ENCODE results near the gene ERCC2. TPM values are rescaled to one million over a fixed set of nuclear protein-coding genes. Genes with fewer than 3 reads are reported as not detected.
"Not testable (repeated sequence)": the region's sequence is repeated elsewhere in the genome, so short reads cannot be mapped to it uniquely, and the experiment has no call there.

Gene ERCC2
- total RNA-seq, 4 donors from 2014 or later, result 9.4 to 19.2 (median 15.9) TPM

DNA sequence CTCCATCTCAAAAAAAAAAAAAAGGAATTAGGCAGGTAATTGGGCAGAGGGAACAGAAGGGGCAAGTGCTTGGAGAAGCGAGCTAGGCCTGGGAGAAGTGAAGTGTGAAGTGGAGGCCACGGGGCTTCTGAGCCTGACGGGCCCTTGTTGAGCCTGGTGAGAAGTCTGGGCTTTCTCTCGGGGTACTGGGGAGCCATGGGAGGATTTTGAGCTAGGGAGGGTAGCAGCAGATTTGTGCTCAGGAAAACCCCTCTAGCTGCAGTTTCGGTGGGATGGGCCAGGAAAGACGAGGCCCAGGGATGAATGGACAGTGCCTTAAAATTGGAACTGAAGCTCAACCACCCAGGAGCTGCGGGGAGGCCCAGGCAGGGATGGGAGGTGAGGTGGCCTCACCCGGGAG lies 44.1 kb upstream of the ERCC2 start:
- TF ChIP-seq POLR2A (IDR thresholded peaks at IDR 0.05), result no peak
- TF ChIP-seq, protein P1, sequence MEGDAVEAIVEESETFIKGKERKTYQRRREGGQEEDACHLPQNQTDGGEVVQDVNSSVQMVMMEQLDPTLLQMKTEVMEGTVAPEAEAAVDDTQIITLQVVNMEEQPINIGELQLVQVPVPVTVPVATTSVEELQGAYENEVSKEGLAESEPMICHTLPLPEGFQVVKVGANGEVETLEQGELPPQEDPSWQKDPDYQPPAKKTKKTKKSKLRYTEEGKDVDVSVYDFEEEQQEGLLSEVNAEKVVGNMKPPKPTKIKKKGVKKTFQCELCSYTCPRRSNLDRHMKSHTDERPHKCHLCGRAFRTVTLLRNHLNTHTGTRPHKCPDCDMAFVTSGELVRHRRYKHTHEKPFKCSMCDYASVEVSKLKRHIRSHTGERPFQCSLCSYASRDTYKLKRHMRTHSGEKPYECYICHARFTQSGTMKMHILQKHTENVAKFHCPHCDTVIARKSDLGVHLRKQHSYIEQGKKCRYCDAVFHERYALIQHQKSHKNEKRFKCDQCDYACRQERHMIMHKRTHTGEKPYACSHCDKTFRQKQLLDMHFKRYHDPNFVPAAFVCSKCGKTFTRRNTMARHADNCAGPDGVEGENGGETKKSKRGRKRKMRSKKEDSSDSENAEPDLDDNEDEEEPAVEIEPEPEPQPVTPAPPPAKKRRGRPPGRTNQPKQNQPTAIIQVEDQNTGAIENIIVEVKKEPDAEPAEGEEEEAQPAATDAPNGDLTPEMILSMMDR (IDR thresholded peaks at IDR 0.05), result no peak
- H3K4me1 ChIP-seq, result no peaks in the 10 kb centered on the region
- no peak overlapping the region for H3K4me3 ChIP-seq (replicated peaks in 1 of 3)
- 89 to 94% methylated on average over 8 of the region's 8 CpGs for WGBS, 2 donors
- intact Hi-C loops (cut with DNase I), result no loop called here
- DNase-seq, result no peak
- H3K9me3 ChIP-seq, result no peaks in the 10 kb centered on the region
- no peak overlapping the region for H3K27ac ChIP-seq
- peaks cover 7 to 29% of the 10 kb centered on the region in 2 donors for H3K36me3 ChIP-seq
- no peaks in the 10 kb centered on the region for H3K27me3 ChIP-seq

DNA sequence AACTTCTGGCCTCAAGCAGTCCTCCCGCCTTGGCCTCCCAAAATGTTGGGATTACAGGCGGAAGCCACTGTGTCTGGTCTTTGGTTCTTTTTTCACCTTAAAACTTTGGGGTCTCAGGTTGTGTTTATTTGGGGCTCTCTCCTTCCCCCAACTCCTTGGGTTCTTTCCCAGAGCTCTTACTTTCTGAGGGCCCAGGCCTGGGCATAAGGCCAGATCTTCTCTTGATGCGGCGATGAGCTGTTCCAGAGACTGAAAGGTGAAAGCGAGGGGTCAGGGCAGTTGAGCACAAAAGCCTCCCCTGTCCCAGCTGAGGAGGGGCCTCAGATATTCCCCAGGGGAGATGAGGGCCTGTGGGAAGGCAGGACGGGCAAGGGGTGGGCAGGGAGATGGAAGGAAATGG lies 43.1 kb upstream of the ERCC2 start:
- TF ChIP-seq, protein P1 (IDR thresholded peaks at IDR 0.05), result no peak
- TF ChIP-seq POLR2A (IDR thresholded peaks at IDR 0.05), result no peak
- Histone ChIP-seq H3K27me3 (no peaks in the 10 kb centered on the region), H3K9me3 (no peaks in the 10 kb centered on the region), H3K27ac (no peak overlapping the region), H3K4me3 (replicated peaks in 1 of 3) (no peak overlapping the region), H3K36me3 (peaks cover 7 to 29% of the 10 kb centered on the region in 2 donors), H3K4me1 (no peaks in the 10 kb centered on the region)
- intact Hi-C loops (cut with DNase I), result no loop called here
- WGBS, 2 donors, result 64 to 69% methylated on average over 6 of the region's 6 CpGs
- DNase-seq, result peak; percentile 36 to 45

DNA sequence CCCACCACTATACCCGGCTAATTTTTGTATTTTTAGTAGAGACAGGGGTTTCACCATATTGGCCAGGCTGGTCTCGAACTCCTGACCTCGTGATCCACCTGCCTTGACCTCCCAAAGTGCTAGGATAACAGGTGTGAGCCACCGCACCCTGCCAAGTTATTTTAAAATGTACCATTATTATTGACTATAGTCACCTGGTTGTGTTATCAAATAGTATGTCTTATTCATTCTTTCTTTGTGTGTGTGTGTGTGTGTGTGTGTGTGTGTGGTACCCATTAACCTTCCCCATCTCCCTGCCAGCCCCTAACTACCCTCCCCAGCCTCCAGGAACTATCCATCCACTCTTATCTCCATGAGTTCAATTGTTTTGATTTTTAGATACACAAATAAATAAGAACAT lies 40.0 kb upstream of the ERCC2 start:
- H3K9me3 ChIP-seq; H3K27ac ChIP-seq; intact Hi-C loops (cut with DNase I); H3K4me3 ChIP-seq (replicated peaks in 1 of 3); H3K27me3 ChIP-seq; DNase-seq; H3K4me1 ChIP-seq: not testable (repeated sequence)
- H3K36me3 ChIP-seq, result peaks cover 7 to 17% of the 10 kb centered on the region in 2 donors
- WGBS, 2 donors, result 98 to 100% methylated on average over 4 of the region's 4 CpGs

DNA sequence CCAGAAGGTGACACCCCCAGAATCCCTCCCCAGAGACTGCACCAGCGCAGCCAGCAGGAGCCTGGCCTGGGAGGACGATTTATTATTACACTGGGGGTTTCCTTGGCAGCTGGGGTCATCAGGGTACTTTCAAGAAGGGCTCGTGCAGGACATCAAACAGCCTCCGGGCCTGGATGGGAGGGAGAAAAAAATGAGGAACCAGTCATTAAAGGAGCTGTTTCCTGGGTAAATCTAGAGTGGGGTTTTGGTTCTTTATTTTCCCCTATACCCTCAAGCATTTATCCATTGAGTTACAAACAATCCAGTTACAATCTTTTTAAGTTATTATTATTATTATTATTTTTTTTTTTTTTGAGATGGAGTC lies 39.2 kb upstream of the ERCC2 start:
- Histone ChIP-seq H3K4me1 (peaks cover 8 to 10% of the 10 kb centered on the region in 2 donors), H3K27me3 (no peaks in the 10 kb centered on the region), H3K4me3 (replicated peaks in 1 of 3) (no peak overlapping the region), H3K27ac (no peak overlapping the region), H3K9me3 (no peaks in the 10 kb centered on the region), H3K36me3 (peaks cover 7 to 15% of the 10 kb centered on the region in 2 donors)
- no peak for DNase-seq
- WGBS, 2 donors, result 69 to 70% methylated on average over 4 of the region's 4 CpGs
- TF ChIP-seq POLR2A (IDR thresholded peaks at IDR 0.05), result no peak
- TF ChIP-seq, protein P1 (IDR thresholded peaks at IDR 0.05), result no peak
- intact Hi-C loops (cut with DNase I), result loop anchor here (10.0 kb wide), 1 partner anchor 155 kb away; the partner anchor contains the start of gene MARK4

DNA sequence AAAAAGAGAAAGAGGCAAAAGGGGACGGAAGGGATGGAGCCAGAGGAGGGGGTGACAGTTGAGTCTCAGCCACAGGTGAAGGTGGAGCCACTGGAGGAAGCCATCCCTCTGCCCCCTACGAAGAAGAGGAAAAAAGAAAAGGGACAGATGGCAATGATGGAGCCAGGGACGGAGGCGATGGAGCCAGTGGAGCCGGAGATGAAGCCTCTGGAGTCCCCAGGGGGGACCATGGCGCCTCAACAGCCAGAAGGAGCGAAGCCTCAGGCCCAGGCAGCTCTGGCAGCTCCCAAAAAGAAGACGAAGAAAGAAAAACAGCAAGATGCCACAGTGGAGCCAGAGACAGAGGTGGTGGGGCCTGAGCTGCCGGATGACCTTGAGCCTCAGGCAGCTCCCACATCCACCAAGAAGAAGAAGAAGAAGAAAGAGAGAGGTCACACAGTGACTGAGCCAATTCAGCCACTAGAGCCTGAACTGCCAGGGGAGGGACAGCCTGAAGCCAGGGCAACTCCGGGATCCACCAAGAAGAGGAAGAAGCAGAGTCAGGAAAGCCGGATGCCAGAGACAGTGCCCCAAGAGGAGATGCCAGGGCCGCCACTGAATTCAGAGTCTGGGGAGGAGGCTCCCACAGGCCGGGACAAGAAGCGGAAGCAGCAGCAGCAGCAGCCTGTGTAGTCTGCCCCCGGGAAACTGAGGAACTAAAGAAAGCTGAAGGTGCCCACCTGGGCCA lies 38.6 kb upstream of the ERCC2 start:
- 84 to 86% methylated on average over 15 of the region's 15 CpGs for WGBS, 2 donors
- TF ChIP-seq, protein P1 (IDR thresholded peaks at IDR 0.05), result no peak
- TF ChIP-seq POLR2A (IDR thresholded peaks at IDR 0.05), result no peak
- no peaks in the 10 kb centered on the region for H3K27me3 ChIP-seq
- no peak for DNase-seq
- no peak overlapping the region for H3K4me3 ChIP-seq (replicated peaks in 1 of 3)
- H3K27ac ChIP-seq, result no peak overlapping the region
- peaks cover 7 to 10% of the 10 kb centered on the region in 2 donors for H3K36me3 ChIP-seq
- intact Hi-C loops (cut with DNase I), result loop anchor here (10.0 kb wide), 1 partner anchor 154 kb away; the partner anchor contains the start of gene MARK4
- H3K9me3 ChIP-seq, result no peaks in the 10 kb centered on the region
- peaks cover 12 to 16% of the 10 kb centered on the region in 2 donors for H3K4me1 ChIP-seq

All from thyroid gland (tissue), 4 donors.